Calu3 (cell line): ENCODE data around the gene SRGAP3. TPM values are rescaled to one million over a fixed set of nuclear protein-coding genes. Genes with fewer than 3 reads are reported as not detected.

Experiments used
- BruUV-seq: library from RNA; stranded (reverse); fragments of 400-500 nt; replicated peaks from 2 replicates; lab custom pipeline; 2021; lab: Mats Ljungman, UMichigan
- CTCF ChIA-PET: fragments of 300-600 bp; sonication (Branson Sonifier 250); formaldehyde crosslinking; loops from one replicate; lab custom pipeline; 2022; ENCODE audit warnings: antibody characterized with exemption; lab: Charles Lee
- DNase-seq: peaks from one replicate; pipeline ENCODE4 v3.0.0; 2022
- H3K27ac Mint-ChIP-seq: one replicate; pipeline ENCODE4 v1.8.0; 2022; ENCODE audit warnings: mixed read lengths; ENCODE audit not compliant: unreplicated experiment
- H3K27me3 Mint-ChIP-seq: one replicate; pipeline ENCODE4 v1.8.0; 2022; ENCODE audit warnings: mixed read lengths; ENCODE audit not compliant: unreplicated experiment
- H3K36me3 Mint-ChIP-seq: one replicate; pipeline ENCODE4 v1.8.0; 2022; ENCODE audit warnings: mild to moderate bottlenecking, moderate library complexity, mixed read lengths; ENCODE audit not compliant: insufficient read depth, unreplicated experiment
- H3K4me1 Mint-ChIP-seq: one replicate; pipeline ENCODE4 v1.8.0; 2022; ENCODE audit warnings: mild to moderate bottlenecking, low read depth, mixed read lengths; ENCODE audit not compliant: unreplicated experiment
- H3K4me3 Mint-ChIP-seq: one replicate; pipeline ENCODE4 v1.8.0; 2022; ENCODE audit warnings: mild to moderate bottlenecking, low read depth, moderate library complexity, mixed read lengths; ENCODE audit not compliant: unreplicated experiment
- H3K9me3 Mint-ChIP-seq: one replicate; pipeline ENCODE4 v1.8.0; 2022; ENCODE audit warnings: low read depth, mixed read lengths; ENCODE audit not compliant: unreplicated experiment
- intact Hi-C: fragments of 100-400 bp; cut with micrococcal nuclease; formaldehyde crosslinking; loops from one replicate; pipeline ENCODE4 v1.10.0; 2022; ENCODE audit not compliant: unreplicated experiment
- total RNA-seq: library from RNA; stranded (reverse); gene quantifications from 2 replicates; pipeline ENCODE4 v1.2.3, GENCODE V29; 2022
- TF ChIP-seq, protein P1 (sequence below): fragments of 200-600 bp; IDR thresholded peaks from one replicate; pipeline ENCODE4 v1.8.0; 2022; ENCODE audit warnings: antibody characterized with exemption; ENCODE audit not compliant: unreplicated experiment

The SRGAP3 gene
- total RNA-seq, 1 experiment from 2014 or later = 8.2 TPM

DNA sequence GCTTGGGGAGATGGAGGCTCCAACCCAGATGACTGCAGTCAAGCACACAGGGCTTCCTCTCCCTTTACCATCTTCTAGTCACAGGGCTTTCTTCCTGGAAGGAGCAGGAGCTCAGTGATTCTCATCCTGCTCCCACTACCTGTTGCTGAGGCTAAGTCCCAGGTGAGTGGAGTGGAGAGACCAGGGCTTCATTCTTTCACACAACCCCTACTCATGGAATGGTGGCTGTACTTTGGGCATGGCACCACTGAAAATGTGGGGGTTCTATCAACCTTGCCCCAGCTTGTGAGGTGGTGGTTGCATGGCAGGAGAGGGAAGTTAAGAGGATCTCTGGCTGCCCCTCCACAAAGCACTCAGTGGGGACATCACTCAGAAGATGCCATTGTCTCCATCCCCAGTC, 249.4 kb downstream of the SRGAP3 start:
- no peaks in the 10 kb centered on the region for H3K9me3 Mint-ChIP-seq
- no TSS peak for BruUV-seq
- CTCF ChIA-PET = no interaction called here
- TF ChIP-seq, protein P1, sequence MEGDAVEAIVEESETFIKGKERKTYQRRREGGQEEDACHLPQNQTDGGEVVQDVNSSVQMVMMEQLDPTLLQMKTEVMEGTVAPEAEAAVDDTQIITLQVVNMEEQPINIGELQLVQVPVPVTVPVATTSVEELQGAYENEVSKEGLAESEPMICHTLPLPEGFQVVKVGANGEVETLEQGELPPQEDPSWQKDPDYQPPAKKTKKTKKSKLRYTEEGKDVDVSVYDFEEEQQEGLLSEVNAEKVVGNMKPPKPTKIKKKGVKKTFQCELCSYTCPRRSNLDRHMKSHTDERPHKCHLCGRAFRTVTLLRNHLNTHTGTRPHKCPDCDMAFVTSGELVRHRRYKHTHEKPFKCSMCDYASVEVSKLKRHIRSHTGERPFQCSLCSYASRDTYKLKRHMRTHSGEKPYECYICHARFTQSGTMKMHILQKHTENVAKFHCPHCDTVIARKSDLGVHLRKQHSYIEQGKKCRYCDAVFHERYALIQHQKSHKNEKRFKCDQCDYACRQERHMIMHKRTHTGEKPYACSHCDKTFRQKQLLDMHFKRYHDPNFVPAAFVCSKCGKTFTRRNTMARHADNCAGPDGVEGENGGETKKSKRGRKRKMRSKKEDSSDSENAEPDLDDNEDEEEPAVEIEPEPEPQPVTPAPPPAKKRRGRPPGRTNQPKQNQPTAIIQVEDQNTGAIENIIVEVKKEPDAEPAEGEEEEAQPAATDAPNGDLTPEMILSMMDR = no peak
- no peaks in the 10 kb centered on the region for H3K36me3 Mint-ChIP-seq
- no peaks in the 10 kb centered on the region for H3K4me1 Mint-ChIP-seq
- no peaks in the 10 kb centered on the region for H3K27me3 Mint-ChIP-seq
- no peak overlapping the region for H3K4me3 Mint-ChIP-seq
- intact Hi-C loops = no loop called here
- DNase-seq = no peak
- H3K27ac Mint-ChIP-seq = no peak overlapping the region

DNA sequence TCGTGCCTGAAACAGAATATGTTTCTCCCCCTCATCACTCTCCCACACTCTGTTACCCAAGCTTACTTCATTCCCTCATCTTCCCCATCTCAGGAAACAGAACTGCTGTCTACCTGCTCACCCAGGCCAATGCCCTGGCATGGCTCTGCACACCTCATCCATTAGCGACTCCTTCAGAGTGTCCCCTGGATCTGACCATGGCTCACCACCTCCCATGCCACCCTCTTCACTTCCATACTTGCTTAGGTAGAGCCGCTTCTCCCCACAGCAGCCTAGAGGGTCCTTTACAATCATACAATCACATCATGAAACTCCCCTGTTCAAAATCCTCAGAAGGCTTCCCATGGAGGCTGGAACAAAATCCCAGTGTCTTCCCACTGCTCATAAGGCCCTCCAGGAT, 252.3 kb downstream of the SRGAP3 start:
- intact Hi-C loops = loop anchor here (5.0 kb wide), 1 partner anchor 235 kb away; no protein-coding TSS in a partner anchor
- CTCF ChIA-PET = no interaction called here
- no peaks in the 10 kb centered on the region for H3K4me1 Mint-ChIP-seq
- no peak overlapping the region for H3K27ac Mint-ChIP-seq
- H3K27me3 Mint-ChIP-seq = no peaks in the 10 kb centered on the region
- TF ChIP-seq, protein P1 = no peak
- H3K9me3 Mint-ChIP-seq = no peaks in the 10 kb centered on the region
- H3K36me3 Mint-ChIP-seq = no peaks in the 10 kb centered on the region
- no peak for DNase-seq
- BruUV-seq = no TSS peak
- no peak overlapping the region for H3K4me3 Mint-ChIP-seq

DNA sequence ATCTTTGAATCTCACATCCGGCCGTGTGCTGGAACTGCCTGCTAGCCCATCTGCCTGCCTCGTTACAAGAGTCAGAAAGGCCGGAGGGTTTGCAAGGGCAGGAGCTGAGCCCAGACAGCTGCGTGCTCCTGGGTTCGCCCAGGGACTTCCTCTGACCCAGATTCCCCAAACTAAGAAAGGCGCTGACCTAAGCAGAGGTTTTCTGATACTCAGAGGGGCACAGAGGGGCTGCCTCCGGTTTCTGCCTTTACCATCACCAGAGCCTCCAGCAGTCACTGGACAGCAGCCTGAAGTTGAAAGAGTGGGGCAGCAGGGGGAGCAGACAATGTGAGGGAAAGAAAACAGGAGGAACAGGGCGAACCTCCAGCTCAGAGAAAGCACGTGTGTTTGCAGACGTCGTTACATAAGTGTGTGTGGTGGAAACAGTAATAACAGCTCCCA, 252.7 kb downstream of the SRGAP3 start:
- Mint-ChIP-seq H3K27ac (no peak overlapping the region), H3K9me3 (no peaks in the 10 kb centered on the region), H3K4me1 (no peaks in the 10 kb centered on the region), H3K27me3 (no peaks in the 10 kb centered on the region), H3K36me3 (no peaks in the 10 kb centered on the region), H3K4me3 (no peak overlapping the region)
- BruUV-seq = no TSS peak
- no peak for DNase-seq
- TF ChIP-seq, protein P1 = no peak
- intact Hi-C loops = loop anchor here (5.0 kb wide), 1 partner anchor 236 kb away; no protein-coding TSS in a partner anchor
- CTCF ChIA-PET = no interaction called here

DNA sequence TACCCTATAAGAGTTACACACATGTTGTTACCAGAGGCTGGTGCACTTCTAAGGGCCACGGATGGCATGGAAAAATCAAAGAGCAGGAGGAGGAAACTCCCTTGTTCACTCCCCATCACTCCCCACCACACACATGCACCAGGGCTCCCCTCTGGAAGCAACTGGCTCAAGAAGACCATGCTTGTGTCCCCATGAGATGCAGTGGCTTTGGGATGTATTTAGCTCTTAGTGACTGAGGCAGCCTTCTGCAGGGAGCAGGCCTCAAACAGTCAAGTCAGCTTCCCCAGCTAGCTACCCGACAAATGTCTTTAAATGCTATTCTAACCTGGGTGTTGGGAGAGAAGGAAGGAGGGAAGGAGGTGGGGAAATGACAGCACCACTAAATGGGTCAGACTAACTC, 253.2 kb downstream of the SRGAP3 start:
- DNase-seq = no peak
- no TSS peak for BruUV-seq
- Mint-ChIP-seq H3K4me3 (no peak overlapping the region), H3K9me3 (no peaks in the 10 kb centered on the region), H3K36me3 (no peaks in the 10 kb centered on the region), H3K4me1 (no peaks in the 10 kb centered on the region), H3K27ac (no peak overlapping the region), H3K27me3 (no peaks in the 10 kb centered on the region)
- TF ChIP-seq, protein P1 = no peak
- intact Hi-C loops = loop anchor here (5.0 kb wide), 1 partner anchor 236 kb away; no protein-coding TSS in a partner anchor
- CTCF ChIA-PET = no interaction called here
